COLO668 (cell line): ENCODE results near the gene TMEM132D.

ENCODE experiments used
- DNase-seq: peaks from one replicate; lab custom pipeline; 2025; ENCODE audit not compliant: unreplicated experiment; lab: John Stamatoyannopoulos, UW

Gene TMEM132D

DNA sequence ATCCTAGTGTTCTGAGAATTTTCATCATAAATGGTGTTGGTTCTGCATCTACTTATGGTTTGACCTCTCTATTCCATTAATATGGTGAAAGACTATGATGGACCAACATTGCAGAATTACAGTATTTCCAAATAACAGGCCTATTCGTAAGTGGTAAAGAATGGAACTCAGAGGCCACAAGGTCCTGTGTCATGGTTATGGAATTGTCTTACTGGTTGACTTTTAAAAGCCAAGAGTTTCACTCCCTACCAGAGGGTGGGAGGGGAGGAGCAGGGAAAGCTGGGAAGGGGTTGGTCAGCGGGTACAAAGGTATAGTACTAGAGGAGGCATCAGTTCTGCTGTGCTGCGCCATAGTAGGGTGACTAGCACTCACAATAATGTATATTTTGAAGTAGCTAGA is 153.4 kb downstream of the TMEM132D start:
- DNase-seq, result no peak

DNA sequence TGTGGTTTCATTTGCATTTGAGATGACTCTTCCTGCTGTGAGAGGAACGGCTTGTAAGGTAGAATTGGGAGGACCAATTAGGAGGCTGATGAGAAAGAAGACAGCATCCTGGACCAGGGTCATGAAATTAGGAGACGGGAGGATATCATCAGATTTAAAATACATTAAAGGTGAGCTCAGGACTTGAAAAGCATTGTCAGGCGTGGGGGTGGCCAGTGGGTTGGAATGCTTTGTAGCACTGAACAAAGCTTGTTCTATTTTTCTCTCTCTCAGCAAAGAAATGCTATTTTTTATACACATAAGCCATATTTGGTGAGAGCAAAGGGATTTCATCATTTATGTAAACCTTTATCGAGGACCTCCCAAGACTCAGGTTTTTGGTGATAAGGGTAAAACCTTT is 157.5 kb downstream of the TMEM132D start:
- DNase-seq, result no peak

DNA sequence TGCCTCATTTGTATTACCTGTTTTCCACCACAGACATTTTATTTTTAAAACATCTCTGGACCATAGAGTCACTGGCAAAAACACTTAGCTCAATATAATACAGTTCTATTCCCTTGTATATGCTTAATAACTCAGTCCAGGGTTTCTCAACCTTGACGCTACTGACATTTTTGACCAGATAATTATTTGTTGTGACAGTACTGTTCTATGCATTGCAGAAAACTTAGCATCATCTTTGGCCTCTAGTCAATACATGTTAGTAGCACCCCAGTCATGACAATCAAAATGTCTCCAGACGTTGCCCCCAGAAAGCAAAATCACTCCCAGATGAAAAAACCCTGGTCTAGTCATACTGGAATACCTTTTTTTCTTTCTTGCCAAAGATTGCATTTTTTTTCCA is 174.7 kb downstream of the TMEM132D start:
- DNase-seq, result no peak

DNA sequence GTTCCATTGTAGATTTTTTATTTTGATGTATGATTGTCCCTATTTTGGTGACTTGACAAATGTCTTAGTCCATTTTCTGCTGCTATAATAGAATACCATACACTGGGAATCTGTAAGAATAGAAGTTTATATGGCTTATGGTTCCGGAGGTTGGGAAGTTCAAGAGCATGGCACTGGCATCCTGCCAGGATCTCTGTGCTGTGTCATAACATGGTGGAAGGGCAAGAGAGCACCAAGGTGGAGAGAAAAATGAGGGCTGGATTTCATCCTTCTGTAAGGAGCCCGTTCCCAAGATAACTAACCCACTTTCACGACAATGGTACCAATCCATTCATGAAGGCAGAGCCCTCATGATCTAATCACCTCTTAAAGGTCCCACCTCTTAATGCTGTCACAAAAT is 176.7 kb downstream of the TMEM132D start:
- DNase-seq, result no peak

DNA sequence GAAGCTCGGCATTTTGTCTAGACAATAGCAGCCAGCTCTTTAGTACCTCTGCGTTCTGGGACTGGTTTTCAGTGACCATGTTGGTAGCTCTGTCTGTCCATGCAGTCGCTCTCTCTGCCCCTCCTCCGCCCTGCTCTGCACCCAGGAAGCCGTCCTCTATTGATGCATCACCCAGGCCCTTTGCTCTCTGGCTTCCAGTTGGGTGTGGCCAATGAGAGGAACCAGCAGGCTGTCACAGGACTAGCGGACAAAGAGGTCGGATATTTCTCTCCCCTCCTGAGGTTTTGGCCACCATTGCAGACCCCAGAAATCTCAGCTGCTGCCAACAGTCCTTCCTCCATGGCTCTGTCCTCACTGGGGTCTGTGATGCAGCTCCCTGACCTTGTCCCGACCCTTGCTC is 180.6 kb downstream of the TMEM132D start:
- no peak for DNase-seq

DNA sequence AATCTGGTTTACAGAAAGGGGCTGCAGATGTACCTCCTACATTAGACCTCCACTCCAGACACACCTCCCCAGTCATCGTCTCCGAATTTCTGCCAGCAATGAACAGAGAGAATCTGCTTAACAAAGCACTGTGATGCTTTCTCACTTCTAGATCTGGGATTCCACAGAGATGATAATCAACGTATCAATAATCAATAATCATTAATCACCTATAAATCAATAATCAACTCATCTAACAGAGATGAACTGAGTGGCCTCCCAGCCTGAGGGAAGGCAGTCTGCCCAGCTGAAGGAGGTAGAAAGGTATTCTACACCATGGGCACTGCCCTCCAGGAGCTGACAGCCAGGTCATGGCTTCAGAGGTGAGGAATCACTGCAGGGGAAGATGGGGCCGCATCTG is 183.2 kb downstream of the TMEM132D start:
- no peak for DNase-seq

DNA sequence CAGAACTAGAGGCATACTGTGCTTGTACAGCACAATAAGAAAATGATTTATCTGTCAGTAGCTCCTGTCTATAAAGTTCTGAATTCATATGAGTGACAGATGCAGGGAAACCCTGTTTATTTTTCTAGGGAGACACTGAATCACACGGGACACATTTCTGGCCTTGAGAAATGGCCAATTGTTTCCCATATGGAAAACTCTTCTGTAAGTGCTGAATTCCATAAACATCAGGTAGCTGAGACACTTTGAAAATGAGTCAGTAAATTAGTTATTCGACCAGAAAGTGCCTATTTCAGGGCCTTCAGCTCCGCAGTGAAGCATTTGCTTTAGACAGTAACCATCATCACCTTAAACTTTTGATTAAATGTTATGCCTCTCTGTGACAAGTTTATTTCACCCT is 184.4 kb downstream of the TMEM132D start:
- DNase-seq, result no peak

DNA sequence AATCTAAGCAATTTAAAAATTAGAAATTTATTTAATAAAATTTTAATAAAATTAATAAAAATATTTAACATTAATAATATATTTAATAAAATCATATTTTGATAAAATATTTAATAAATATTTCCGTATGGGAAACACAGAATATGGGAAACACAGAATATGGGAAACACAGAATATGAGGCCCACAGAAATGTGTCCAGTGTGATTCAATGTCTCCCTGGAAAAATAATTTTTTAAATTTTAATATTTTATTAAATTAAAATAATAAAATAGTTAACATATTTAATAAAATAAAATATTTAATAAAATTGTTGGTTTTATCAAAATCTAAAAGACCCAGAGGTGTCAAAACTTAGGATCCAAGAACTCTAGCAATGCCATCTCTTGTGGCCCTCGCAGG is 186.4 kb downstream of the TMEM132D start:
- DNase-seq, result no peak

DNA sequence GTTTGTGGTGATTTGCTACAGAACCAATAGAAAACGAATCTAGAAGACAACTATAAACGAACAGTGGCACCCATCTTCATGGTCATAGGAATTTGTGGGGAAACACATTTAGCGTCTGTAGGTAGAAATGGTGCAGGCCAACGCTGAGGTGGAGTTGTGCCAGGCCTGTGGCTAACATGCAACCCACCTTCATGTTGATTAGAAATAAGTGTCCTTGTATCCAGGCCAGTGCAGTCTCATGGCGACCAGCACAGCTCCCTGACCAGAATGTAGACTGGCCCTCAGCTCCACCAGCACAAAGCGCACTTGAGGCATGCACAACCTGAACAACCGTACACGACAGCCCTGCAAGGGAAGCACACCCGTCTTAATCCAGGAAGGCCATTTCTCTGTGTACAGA is 187.0 kb downstream of the TMEM132D start:
- no peak for DNase-seq

DNA sequence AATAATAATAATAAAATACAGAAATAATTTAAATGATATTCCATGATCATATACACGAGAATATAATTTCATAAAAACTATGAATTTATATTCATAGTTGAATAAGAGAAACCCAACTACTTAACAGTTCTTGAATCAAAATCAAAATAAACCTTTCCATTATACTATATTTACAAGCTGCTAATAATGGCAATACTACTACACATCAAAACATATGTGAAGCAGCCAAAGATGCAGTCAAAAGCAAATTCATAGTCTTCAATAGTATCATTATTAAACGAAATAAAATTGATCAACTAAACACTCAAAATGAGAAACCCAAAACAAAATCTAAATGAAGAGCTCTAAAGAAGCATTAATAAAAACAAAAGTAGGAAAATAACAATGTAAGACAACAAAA is 197.1 kb downstream of the TMEM132D start:
- no peak for DNase-seq

DNA sequence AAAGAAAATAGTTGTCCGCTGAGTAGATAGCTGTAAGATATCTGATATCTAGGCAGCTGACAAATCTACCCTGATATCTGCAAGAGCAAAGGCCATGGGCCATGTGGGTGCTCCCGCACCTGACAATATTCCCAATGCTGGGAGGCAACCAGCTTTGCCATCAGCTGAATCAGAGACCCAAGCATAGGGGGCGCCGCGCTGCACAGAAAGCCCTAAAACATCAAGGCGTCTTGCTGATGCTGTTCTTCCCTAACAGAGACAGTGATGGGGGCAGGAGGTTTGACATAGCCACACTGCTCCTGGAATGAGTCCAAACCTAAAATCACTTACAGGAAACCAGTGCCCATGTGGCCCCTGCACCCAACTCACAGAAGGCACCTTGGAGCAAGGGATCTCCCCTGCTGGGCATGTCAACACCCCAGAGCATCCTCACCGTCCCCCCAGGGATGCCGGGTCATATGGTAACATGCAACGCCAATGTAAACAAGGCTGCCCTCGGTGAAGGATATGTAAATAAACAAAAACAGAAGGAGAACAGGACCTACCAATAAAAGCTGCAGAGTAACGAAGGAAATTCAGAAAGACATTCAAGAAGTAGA is 199.5 kb downstream of the TMEM132D start:
- DNase-seq, result peak; percentile 59

DNA sequence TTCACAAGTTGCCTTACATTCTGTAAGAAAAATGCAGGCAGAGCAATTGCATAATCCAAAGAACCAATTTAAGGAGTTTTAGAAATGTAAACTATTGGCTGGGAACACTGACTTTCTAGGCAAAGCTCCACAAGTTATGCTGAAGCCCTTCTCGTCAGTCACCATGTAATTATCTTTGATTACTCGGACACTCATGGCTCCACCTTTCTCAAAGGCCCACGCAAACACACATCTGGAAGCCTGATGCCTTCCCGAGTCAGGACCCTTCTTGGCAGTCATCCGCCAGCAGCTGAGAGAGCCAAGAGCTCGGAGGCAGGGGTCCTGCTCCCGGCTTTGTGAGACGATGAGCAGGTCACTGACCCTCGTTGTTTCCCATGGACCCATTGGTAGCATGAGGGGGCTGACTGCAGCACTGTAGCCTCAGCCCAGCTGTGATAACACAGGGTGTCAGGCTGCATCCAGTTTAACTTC is 202.2 kb downstream of the TMEM132D start:
- DNase-seq, result no peak

DNA sequence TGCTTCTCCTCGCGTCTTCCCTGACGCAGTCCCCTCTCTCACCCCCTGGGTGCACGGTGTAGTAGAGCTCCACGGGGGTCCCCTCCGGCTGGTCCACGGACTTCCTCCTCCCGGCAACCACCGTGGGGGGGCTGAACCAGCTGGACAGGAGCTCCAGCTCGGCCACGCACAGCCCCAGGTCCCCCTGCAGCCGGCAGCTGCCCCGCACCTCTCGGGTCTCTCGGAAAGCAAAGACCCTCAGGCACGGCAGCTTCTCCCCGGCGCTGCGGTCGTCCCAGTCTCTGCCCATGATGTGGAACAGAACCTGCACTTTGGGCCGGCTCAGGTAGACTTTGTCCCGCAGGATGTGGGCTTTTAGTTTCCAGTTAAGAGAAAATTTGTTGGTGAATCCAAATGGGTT is 203.8 kb downstream of the TMEM132D start:
- no peak for DNase-seq

DNA sequence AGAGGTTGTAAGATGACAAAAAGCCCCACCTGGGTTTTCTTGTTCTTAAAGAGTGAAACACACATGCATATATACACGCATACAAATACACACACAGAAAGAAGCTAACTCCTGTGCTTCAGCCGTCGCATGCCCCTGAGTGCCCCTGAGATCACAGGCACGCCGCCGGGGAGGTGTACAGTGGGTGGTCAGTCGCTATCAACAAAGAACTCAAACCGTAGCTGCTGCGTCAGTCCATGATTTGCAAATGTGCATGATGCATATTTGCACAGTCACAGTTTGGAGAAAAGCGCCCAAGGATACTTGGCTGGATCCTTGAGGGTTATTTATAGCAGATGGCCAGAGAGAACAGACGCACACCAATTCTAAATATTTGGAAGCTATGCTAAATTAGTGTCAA is 206.9 kb downstream of the TMEM132D start:
- no peak for DNase-seq

DNA sequence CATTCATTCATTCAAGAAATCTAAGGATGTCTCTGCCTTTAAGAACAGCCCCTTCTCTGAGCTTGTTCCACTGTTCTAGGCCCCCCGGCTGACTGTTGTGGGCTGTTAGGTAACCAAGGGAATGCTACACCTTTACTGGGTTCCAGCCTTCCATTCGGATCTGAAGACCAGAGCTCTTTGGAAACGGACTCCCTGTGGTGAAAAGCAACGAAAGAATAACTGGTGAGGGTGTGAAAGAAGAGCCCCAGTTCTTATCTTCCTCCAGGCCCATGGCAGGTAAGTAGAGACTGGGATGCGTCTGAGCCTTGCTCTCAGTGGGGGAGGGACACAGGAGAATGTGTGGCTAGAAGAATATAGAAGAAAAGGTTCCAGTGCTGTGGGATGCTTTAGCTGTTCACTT is 207.4 kb downstream of the TMEM132D start:
- no peak for DNase-seq

DNA sequence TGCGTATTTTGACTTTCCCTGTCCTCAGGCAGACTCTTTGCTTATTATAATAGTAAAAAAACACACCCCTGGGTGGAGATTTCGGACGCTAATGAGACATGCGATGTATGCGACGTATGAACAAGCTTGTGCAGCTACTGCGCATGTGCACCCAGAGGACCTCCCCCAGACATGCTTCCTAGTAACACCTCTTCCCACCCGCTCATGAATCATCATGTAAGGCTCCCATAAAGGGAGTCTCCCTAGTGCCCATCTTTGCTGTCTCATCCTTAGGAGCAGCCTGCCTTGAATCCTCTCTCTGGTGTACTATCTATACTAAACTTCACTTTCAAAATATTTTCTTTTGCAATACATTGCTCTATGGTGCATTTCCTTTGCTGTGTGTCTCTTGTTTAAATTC is 210.1 kb downstream of the TMEM132D start:
- DNase-seq, result no peak

DNA sequence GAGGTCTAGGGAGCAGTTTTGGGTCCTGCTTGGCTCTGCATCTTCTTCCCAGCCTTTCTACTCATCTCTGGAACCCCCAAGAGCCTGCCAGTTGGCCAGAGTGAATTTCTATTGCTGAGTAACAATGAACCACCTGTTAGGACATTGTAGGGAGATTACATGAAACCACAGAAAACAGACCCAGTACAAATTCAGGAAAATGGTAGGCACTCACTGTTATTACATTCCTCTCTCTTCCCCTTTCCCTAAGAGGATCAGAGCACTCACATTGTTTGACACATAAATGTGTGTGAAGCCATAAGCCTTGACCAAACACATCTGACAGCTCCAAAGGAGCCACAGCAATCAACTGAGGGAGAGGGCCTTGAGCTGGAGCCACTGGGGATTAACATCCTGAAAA is 216.1 kb downstream of the TMEM132D start:
- no peak for DNase-seq

DNA sequence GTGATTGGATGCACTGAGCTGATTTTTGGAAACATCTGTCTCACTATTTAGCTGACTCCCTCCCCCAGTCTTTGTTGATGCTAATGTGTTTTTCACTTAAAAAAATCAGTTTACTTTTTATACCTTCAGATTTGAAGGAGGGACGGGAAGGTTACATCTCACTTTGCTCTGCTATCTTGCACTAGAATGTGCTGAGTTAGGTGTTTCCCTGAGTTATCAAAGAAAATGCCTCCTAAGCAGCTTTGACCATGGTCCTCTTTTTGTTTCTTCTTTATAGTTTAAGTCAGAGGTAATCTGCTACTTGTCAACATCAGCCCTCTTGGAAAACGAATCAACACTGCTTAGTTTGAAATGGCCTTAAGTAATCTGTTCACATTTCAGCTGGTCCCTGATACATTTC is 222.0 kb downstream of the TMEM132D start:
- DNase-seq, result no peak

DNA sequence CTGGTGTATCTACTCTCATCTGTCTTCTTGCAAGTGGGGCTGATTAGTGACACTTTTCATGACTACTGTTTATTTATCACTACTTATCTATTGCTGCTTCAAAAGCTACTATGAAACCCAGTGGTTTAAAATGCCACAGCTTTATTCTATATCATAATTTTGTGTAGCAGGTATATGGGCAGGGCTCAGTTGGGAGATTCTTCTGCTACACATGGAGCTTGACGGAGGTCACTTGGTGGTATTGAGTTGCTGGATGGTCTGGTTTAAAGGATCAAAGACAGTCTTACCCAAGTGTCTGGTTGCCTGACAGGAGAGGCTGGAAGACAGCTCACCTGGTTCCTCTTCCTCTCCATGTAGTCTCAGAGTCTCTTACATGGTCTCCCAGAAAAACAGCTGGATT is 222.7 kb downstream of the TMEM132D start:
- no peak for DNase-seq

DNA sequence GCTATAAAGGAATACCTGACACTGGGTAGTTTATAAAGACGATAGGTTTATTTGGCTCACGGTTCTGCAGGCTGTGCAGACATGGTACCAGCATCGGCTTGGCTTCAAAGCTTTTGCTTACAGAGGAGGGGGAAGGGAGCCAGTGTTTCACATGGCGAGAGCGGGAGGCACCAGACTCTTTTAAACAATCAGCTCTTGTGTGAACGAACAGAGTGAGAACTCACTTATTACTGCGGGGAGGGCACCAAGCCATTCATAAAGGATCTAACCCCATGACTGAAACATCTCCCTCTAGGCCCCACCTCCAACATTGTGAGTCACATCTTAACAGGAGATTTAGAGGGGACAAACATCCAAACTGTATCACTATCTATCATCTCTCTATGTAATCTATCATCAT is 227.4 kb downstream of the TMEM132D start:
- DNase-seq, result no peak

DNA sequence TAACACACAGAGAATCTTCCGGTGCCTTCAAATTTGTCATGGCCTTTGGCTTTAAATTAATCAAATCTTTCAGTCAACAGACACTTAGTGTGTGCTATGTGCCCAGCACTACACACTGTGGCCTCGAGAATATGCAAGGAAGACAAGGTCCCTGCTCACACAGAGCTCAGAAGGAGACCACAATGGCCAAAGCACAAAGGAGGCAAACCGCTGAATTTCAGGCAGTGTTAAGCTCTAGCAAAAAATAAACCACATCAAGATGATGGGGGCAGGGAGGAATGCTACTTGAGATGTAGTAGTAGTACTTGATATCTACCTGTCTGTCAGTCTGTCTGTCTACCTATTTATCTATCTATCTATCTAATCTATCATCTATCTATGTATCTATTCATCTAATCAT is 227.9 kb downstream of the TMEM132D start:
- no peak for DNase-seq

DNA sequence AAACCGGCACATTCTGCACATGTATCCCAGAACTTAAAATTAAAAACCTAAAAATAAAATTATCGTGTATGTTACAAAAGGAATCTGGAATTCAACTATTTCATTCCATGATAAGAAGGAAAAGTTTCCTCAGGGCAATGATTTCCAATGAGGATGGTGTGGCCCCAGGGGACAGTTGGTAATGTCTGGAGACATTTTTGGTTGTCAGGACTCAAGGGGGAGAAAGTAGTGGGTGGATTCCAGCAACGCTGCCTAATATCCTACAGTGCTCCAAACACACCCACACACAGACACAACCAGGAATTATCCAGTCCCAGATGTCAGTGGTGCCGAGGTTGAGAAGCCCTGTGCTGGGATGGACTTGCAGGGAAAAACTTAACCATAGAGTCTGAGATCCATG is 228.3 kb downstream of the TMEM132D start:
- no peak for DNase-seq

DNA sequence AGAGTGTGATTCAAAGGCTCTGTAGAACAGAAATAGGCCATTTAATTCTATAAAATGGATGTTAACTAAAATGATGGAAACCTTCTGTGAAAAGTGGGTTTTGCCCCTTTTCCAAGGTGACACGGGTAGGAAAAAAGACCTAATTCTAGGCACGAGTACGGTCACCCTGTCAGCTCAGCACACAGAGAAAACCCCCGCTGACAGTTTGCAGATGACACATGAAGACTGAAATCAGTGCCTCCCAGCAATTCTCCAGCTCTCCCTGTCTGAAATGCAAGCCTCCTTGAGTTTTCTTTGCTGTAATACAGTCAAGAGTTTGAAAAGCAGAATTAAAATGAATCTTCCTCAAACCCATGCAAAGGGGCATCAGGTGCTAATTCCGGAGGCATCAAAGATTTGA is 230.0 kb downstream of the TMEM132D start:
- DNase-seq, result no peak

DNA sequence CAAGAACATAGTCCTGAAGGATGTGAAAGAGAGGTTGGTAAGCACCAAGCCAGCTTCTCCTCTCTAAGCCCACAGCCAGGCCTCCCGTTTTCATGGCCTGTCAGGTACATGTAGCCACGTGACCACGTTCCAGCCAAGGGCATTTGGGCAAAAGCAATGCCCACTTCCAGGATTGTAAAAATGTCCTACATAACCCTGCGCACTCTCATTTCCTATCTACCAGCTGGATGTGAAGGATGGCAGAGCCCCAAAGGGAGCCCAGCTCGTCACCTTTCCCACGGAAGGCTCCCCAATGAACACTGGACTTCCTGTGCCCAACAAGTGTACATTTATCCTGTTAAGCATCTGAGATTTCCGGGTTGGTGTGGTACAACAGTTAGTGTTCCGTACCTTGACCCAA is 231.7 kb downstream of the TMEM132D start:
- no peak for DNase-seq
